Ovary (tissue), 3 donors: Measurements from ENCODE around the gene HDLBP.

Experiments used
- CTCF ChIP-seq, 3 donors: fragments of 450-650 bp in 2 of 3; fragments of 200-600 bp in 1 of 3; IDR thresholded peaks; one replicate each; pipeline versions ENCODE4 v1.5.1 to v1.8.0; 2016 to 2022; ENCODE audit warnings: antibody characterized with exemption in 3 of 3, mild to moderate bottlenecking in 1 of 3
- POLR2A ChIP-seq: fragments of 450-650 bp; IDR thresholded peaks from one replicate; pipeline ENCODE4 v1.6.1; 2017; ENCODE audit warnings: antibody characterized with exemption, mild to moderate bottlenecking, moderate library complexity
- donor health status: DM: no; HTN: no; CAD: no.

GRCh38 chr2:241270531-241270930 lies 44.9 kb downstream of the HDLBP start:
- no peak for TF ChIP-seq CTCF (IDR thresholded peaks at IDR 0.05)
- no peak for TF ChIP-seq POLR2A
